ENCODE measurements around the gene OSBPL5.

- TF ChIP-seq EZH2phosphoT487 (IDR thresholded peaks at IDR 0.05; ENCODE audit: borderline replicate concordance) (no peak), CTCF (conservative IDR thresholded peaks at IDR 0.05; ENCODE audit: low read length) (no peak)
Measured at GRCh38 chr11:3132831-3133260, 32.3 kb downstream of the OSBPL5 start.

All from Loucy (cell line).